ENCODE data around the gene SEMA5A.

The SEMA5A gene

GRCh38 chr5:9170026-9170425 is 375.8 kb downstream of the SEMA5A start:
- no peak for TF ChIP-seq GATA3 (IDR thresholded peaks at IDR 0.05; ENCODE audit: low read depth, low read length)
- no peak for TF ChIP-seq GATA2 (IDR thresholded peaks at IDR 0.05; ENCODE audit: low read depth, low read length)

DNA sequence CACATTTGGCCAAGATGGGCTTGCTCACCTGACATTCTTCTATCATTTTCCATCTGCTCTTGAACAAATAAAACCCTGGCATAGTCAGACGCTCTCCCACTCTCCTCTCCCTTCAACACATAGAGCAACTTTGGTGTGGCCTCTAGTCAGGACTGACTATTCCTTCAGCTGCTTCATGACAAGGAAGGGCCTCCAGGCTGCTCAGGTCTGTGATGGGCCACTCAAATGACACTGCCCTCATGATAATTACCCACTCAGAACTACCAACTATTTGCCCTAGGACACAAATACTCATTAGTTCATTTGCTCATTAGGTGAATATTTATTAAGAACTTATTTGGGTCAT is 376.3 kb downstream of the SEMA5A start:
- TF ChIP-seq GATA3 (IDR thresholded peaks at IDR 0.05; ENCODE audit: low read depth, low read length) (no peak), GATA2 (IDR thresholded peaks at IDR 0.05; ENCODE audit: low read depth, low read length) (no peak)

GRCh38 chr5:9168791-9169556 is 376.9 kb downstream of the SEMA5A start:
- no peak for TF ChIP-seq GATA3 (IDR thresholded peaks at IDR 0.05; ENCODE audit: low read depth, low read length)
- no peak for TF ChIP-seq GATA2 (IDR thresholded peaks at IDR 0.05; ENCODE audit: low read depth, low read length)

GRCh38 chr5:9166202-9167112 is 379.4 kb downstream of the SEMA5A start:
- TF ChIP-seq GATA3 (IDR thresholded peaks at IDR 0.05; ENCODE audit: low read depth, low read length), result no peak

GRCh38 chr5:9165546-9165945 is 380.3 kb downstream of the SEMA5A start:
- TF ChIP-seq GATA2 (IDR thresholded peaks at IDR 0.05; ENCODE audit: low read depth, low read length), result no peak

- TF ChIP-seq GATA2 (IDR thresholded peaks at IDR 0.05; ENCODE audit: low read depth, low read length), result no peak
- TF ChIP-seq GATA3 (IDR thresholded peaks at IDR 0.05; ENCODE audit: low read depth, low read length), result no peak
Measured at GRCh38 chr5:9160747-9161146, 385.1 kb downstream of the SEMA5A start.

GRCh38 chr5:9157811-9158210 is 388.1 kb downstream of the SEMA5A start:
- no peak for TF ChIP-seq GATA2 (IDR thresholded peaks at IDR 0.05; ENCODE audit: low read depth, low read length)
- no peak for TF ChIP-seq GATA3 (IDR thresholded peaks at IDR 0.05; ENCODE audit: low read depth, low read length)

DNA sequence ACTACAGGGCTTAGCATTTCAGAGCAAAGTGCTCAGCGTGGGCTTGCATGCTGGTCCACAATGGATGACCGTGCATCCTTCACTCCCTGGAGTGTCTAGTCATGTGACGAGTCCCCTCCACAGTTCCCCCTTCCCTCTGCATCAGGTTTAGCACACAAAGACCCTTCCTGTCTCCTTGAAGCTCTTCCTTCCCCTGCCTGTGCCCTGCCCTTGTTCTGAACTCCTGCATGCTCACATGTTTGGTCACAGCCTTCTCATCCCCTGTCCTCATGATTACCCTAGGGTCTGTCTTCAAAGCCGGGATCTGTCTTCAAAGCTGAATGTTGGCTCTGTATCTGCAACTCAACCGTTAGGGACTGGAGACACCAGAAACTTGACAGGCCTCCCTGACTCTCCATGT is 388.9 kb downstream of the SEMA5A start:
- TF ChIP-seq GATA2 (IDR thresholded peaks at IDR 0.05; ENCODE audit: low read depth, low read length) (no peak), GATA3 (IDR thresholded peaks at IDR 0.05; ENCODE audit: low read depth, low read length) (no peak)

GRCh38 chr5:9156282-9156681 is 389.6 kb downstream of the SEMA5A start:
- TF ChIP-seq GATA2 (IDR thresholded peaks at IDR 0.05; ENCODE audit: low read depth, low read length) (no peak), GATA3 (IDR thresholded peaks at IDR 0.05; ENCODE audit: low read depth, low read length) (no peak)

DNA sequence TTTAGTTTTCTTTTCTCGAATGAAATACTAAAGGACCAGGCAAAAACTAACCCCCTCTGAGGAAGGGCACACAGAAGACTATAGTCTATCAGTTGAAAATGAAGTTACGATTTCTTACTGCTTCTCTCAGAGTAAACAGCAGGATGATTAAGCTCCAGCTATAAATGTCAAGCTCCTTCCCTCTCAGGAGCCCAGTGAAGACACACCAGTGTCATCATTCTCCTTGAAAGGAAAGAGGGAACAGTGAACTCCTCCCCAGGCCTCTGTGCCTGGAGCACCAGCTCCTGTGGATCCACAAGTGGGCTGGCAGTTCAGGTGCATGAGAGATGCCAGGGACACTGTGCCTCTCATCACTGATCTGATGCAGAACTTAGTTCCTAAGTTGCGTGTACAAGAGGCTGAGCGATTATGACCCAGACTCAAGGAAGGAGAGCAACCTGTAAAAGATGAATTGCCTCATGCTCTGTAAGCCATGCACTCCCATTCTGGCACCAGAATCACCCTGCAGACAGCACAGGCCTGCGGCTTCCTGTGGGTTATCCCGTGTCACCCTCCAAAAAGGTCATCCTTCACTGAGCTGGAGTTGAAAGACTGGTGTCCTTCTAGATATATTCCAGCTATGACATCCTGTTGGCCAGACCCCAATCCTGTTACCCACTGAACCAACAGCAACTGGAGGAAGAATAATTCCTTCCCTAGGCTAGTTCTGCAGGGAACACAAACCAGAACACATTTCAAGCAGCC is 394.0 kb downstream of the SEMA5A start:
- TF ChIP-seq GATA3 (IDR thresholded peaks at IDR 0.05; ENCODE audit: low read depth, low read length) (no peak), GATA2 (IDR thresholded peaks at IDR 0.05; ENCODE audit: low read depth, low read length) (no peak)

GRCh38 chr5:9149988-9150387 is 395.9 kb downstream of the SEMA5A start:
- no peak for TF ChIP-seq GATA3 (IDR thresholded peaks at IDR 0.05; ENCODE audit: low read depth, low read length)
- TF ChIP-seq GATA2 (IDR thresholded peaks at IDR 0.05; ENCODE audit: low read depth, low read length), result no peak

- no peak for TF ChIP-seq GATA2 (IDR thresholded peaks at IDR 0.05; ENCODE audit: low read depth, low read length)
- no peak for TF ChIP-seq GATA3 (IDR thresholded peaks at IDR 0.05; ENCODE audit: low read depth, low read length)
Measured at GRCh38 chr5:9148242-9148641, 397.6 kb downstream of the SEMA5A start.

GRCh38 chr5:9140711-9141110 is 405.2 kb downstream of the SEMA5A start:
- no peak for TF ChIP-seq GATA3 (IDR thresholded peaks at IDR 0.05; ENCODE audit: low read depth, low read length)
- TF ChIP-seq GATA2 (IDR thresholded peaks at IDR 0.05; ENCODE audit: low read depth, low read length), result no peak

DNA sequence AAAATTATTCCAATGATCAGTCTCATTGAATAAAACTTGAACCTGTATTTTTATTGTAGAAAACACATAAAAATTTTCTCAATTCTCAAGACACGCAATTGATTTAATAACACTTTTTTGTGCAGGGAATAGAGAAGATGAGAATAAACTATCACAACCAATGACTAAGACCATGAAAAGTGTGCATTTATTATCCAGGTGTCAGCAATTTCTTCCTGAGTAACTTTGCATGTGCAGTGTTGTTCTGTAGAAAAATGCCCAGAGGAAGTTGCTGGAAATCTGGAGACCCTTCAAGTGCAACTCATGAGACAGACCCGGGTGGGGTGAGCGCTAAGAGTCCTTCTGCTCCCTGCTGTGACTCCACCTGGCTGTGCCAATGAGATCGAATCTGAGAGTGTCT is 405.7 kb downstream of the SEMA5A start:
- TF ChIP-seq GATA3 (IDR thresholded peaks at IDR 0.05; ENCODE audit: low read depth, low read length) (no peak), GATA2 (IDR thresholded peaks at IDR 0.05; ENCODE audit: low read depth, low read length) (no peak)

All from SH-SY5Y (cell line).